ENCODE results near the gene P4HTM. TPM values are rescaled to one million over a fixed set of nuclear protein-coding genes. Genes with fewer than 3 reads are reported as not detected.

Gene P4HTM, protein sequence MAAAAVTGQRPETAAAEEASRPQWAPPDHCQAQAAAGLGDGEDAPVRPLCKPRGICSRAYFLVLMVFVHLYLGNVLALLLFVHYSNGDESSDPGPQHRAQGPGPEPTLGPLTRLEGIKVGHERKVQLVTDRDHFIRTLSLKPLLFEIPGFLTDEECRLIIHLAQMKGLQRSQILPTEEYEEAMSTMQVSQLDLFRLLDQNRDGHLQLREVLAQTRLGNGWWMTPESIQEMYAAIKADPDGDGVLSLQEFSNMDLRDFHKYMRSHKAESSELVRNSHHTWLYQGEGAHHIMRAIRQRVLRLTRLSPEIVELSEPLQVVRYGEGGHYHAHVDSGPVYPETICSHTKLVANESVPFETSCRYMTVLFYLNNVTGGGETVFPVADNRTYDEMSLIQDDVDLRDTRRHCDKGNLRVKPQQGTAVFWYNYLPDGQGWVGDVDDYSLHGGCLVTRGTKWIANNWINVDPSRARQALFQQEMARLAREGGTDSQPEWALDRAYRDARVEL
- 12.4 to 18.2 TPM (median 16.8 TPM) in 5 replicates for total RNA-seq (2022; extraction: Qiagen RNA extraction)

DNA sequence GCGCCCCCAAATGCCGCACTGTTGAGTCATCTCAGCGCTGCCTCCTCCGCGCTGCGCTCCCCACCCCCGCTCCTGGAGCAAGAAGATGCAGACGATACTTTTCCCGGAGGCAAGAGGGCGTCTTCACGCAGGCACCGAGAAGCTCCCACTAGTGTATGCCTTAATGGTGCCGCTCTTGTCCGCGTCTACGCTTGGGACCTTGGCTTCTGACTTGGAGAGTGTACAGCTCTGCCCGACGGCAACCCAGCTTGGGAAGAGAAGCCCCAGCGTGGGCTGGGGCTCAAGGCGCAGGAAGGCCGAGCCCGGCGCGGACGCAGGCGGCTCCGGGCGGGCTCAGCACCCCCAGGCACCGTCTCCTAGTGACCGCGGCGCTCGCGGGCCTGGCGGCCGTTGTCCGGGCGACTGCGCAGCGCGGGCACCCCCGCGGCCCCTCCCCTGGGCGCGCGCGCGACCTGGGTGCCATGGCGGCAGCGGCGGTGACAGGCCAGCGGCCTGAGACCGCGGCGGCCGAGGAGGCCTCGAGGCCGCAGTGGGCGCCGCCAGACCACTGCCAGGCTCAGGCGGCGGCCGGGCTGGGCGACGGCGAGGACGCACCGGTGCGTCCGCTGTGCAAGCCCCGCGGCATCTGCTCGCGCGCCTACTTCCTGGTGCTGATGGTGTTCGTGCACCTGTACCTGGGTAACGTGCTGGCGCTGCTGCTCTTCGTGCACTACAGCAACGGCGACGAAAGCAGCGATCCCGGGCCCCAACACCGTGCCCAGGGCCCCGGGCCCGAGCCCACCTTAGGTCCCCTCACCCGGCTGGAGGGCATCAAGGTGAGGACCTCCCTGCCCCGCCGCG lies at the start of gene P4HTM:
Gene P4HTM (plus strand): TSS at position 446 of the 840 bp plus-strand sequence. CDS start 16 bp downstream, at position 462.

DNA sequence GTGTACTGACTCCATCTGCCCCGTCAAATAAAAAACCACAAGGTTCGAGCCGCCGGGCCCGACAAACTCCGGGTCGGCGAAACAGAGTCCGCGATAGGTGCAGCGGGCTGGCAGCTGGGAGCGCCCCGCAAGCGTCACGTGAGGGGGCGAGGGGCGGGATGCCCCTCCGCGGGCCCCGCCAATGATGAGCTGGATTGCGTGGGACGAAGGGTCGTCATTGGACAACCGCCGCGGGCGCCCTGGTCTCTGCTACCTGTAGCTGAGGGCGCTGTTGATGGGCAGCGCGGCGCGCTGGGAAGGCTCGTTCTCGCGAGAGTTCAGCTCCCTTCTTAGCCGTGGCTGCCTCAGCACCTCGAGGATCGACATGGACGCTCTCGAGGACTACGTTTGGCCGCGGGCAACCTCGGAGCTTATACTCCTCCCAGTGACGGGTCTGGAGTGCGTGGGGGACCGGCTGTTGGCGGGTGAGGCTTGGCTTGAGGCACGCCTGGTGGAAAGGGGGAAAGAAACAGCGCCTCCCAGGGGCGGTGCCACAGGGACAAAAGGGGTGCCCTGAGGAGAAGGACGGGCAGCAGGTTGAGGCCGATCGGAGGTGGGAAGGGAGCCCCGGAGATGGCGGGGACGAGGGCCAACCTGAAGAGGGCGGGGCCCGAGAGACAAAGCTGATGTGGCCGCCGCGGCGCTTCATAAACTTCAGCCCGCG lies 17.2 kb downstream of the P4HTM start, which contains the start of gene WDR6:
Gene WDR6 (plus strand): TSS at position 324 of the 703 bp plus-strand sequence. CDS start 41 bp downstream, at position 365.

DNA sequence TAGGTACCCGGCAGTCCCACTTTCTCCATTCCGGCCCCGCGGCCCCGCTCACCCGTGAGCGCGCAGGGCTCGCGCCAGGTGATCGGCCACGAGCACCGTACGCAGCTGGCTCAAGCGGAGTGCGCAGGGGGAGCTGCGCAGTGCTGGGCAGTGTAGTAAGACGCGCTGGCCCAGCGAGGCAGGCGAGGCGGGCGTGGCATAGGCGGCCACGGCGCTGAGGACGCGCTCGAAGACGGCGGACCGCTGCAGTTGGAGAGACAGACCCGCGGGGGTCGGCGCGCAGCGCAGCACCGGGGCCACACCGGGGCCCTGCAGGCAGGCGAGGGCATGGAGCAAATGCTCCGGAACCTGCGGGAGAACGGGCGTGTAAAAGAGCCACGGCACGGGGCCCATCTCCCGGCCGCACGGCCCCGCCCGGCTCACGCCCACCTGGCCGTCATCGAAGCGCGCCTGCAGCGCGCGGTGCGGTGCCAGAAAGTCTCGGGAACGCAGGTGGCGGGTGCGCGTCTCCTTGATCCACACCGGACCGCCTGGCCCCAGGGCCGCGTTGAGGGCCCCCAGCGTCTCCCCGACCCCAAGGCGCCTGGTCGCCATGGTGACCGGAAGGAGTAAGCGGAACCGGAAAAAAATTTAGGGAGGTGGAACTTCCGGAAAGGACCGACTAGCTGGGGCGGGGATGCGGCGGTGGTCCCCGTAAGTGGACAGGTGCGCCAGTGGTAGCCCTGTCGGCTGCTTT lies 28.1 kb downstream of the P4HTM start, which contains the start of gene DALRD3:
Gene DALRD3 (minus strand): TSS at position 610 of the 736 bp plus-strand sequence. CDS start 16 bp downstream, at position 594.

DNA sequence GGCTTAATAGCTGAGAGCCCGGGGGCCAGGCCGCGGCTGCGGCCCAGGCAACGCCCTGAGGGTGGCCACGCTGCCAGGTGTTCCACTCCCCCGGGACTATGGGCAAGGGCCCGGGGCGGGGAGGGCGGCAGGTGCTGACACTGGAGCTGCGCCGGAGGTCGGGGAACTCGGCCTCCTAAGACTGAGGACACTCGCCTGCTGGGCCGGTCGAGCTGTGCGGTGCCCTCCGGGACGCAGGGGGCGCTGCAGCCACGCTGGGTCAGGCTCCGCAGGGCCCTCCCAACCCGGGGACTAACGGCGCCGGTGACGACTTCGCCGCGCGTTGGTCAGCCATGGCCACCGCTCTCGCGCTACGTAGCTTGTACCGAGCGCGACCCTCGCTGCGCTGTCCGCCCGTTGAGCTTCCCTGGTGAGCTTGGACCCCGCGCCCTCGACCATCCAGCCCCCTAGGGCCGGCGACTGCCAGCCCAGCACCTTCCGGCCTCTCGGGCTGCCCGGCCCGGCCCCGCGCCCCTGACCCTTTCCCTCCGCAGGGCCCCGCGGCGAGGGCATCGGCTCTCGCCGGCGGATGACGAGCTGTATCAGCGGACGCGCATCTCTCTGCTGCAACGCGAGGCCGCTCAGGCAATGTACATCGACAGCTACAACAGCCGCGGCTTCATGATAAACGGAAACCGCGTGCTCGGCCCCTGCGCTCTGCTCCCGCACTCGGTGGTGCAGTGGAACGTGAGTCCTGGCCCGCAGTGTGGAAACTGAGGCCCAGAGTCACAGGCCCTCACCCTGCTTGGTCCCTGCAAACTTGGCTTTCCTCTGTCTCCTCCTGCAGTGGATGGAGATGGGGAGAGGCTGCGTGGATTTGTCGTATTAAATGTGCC lies 32.0 kb downstream of the P4HTM start, which contains the start of gene NDUFAF3:
Gene NDUFAF3 (plus strand): TSS at position 309 of the 875 bp plus-strand sequence. CDS start 24 bp downstream, at position 333.

DNA sequence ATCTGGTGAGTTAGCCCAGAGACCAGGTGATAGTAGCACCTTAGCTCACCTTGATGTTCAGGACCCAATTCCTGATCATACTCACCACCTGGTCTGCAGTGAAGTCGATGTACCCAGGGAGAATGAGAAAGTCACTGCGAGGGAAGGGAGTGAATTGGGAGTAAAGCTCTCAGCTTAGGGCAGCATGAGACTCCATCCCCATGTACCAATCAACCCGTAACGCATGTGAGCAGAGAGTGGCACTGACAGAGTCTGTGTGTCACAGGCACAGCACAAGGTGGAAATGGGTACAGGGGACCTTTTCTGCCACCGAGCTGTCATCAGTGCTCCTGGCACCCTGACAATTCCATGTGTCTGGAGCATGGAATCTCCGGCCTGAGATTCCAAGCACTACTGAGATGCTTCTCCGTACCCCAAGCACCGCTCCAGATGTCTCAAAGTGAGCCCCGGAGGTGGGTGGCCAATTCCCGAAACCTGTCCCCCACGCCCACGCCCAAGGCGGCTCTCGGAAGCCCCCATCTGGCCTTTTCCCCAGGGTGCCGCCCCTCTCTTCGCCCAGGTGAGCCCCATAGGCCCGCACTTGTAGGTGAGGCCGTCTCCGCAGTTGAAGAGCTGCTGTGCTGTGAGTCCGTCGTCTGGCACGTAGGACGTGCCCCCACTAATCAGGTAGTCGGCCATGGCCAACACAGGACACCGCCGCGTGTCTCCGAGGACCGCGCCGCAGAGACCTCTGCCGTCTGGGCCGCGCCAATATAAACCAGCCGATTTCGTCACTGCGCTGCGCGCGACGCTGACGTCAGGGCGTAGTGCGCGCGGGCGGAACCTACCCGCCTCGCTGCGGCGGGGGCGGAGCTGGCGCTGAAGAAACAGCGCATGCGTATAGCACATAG lies 38.9 kb downstream of the P4HTM start, which contains the start of gene IMPDH2:
Gene IMPDH2 (minus strand): TSS at position 726 of the 890 bp plus-strand sequence. CDS start 48 bp downstream, at position 678.

Other genes with a start within 250 kb of the P4HTM start
- 15.5 to 20.2 TPM (median 18.7 TPM) in 5 replicates for gene PRKAR2A, start 142.4 kb upstream of the P4HTM start, total RNA-seq (2022; extraction: Qiagen RNA extraction)
- gene SLC25A20, start 91.4 kb upstream of the P4HTM start, total RNA-seq (2022; extraction: Qiagen RNA extraction) = 10.3 to 11.5 TPM (median 10.7 TPM) in 5 replicates
- gene ARIH2, start 71.4 kb upstream of the P4HTM start, total RNA-seq (2022; extraction: Qiagen RNA extraction) = 48.2 to 62.9 TPM (median 55.2 TPM) in 5 replicates
- gene WDR6, start 17.1 kb downstream of the P4HTM start, total RNA-seq (2022; extraction: Qiagen RNA extraction) = 64.9 to 77.1 TPM (median 68.2 TPM) in 5 replicates
- 17.7 to 26.6 TPM (median 24.7 TPM) in 5 replicates for gene DALRD3, start 28.3 kb downstream of the P4HTM start, total RNA-seq (2022; extraction: Qiagen RNA extraction)
- 56.6 to 92.9 TPM (median 89.5 TPM) in 5 replicates for gene NDUFAF3, start 31.9 kb downstream of the P4HTM start, total RNA-seq (2022; extraction: Qiagen RNA extraction)
- gene IMPDH2, start 39.2 kb downstream of the P4HTM start, total RNA-seq (2022; extraction: Qiagen RNA extraction) = 147 to 171 TPM (median 156 TPM) in 5 replicates
- 32.4 to 39.5 TPM (median 37.2 TPM) in 5 replicates for gene QRICH1, start 103.8 kb downstream of the P4HTM start, total RNA-seq (2022; extraction: Qiagen RNA extraction)
- gene QARS1, start 114.5 kb downstream of the P4HTM start, total RNA-seq (2022; extraction: Qiagen RNA extraction) = 123 to 154 TPM (median 143 TPM) in 5 replicates
- gene USP19, start 130.6 kb downstream of the P4HTM start, total RNA-seq (2022; extraction: Qiagen RNA extraction) = 17.5 to 23.3 TPM (median 20.5 TPM) in 5 replicates
- 83.5 to 112 TPM (median 105 TPM) in 5 replicates for gene LAMB2, start 142.8 kb downstream of the P4HTM start, total RNA-seq (2022; extraction: Qiagen RNA extraction)
- 12.1 to 16.0 TPM (median 14.4 TPM) in 5 replicates for gene CCDC71, start 176.1 kb downstream of the P4HTM start, total RNA-seq (2022; extraction: Qiagen RNA extraction)
- 3.6 to 5.8 TPM (median 4.7 TPM) in 5 replicates for gene KLHDC8B, start 181.4 kb downstream of the P4HTM start, total RNA-seq (2022; extraction: Qiagen RNA extraction)